DMS79 (cell line): Measurements from ENCODE around the gene ZDBF2.
"Not testable (repeated sequence)": the region's sequence is repeated elsewhere in the genome, so short reads cannot be mapped to it uniquely, and the experiment has no call there.

Experiments used
- DNase-seq: peaks from one replicate; lab custom pipeline; 2025; lab: John Stamatoyannopoulos, UW

ZDBF2 gene

GRCh38 chr2:206259376-206260187 is 14.9 kb upstream of the ZDBF2 start:
- DNase-seq = no peak

GRCh38 chr2:206260188-206261012 is 14.1 kb upstream of the ZDBF2 start:
- peak; percentile 15 for DNase-seq

- DNase-seq = no peak
Measured at GRCh38 chr2:206263959-206264603, 10.4 kb upstream of the ZDBF2 start.

- DNase-seq = no peak
Measured at GRCh38 chr2:206266130-206267125, 8.0 kb upstream of the ZDBF2 start.

- no peak for DNase-seq
Measured at GRCh38 chr2:206267567-206267966, 6.9 kb upstream of the ZDBF2 start.

- no peak for DNase-seq
Measured at GRCh38 chr2:206271065-206271464, 3.4 kb upstream of the ZDBF2 start.

- DNase-seq = no peak
Measured at GRCh38 chr2:206273905-206274304, 558 bp upstream of the ZDBF2 start.

- no peak for DNase-seq
Measured at GRCh38 chr2:206275312-206276055, 1.0 kb downstream of the ZDBF2 start.

GRCh38 chr2:206276169-206276942 is 1.9 kb downstream of the ZDBF2 start:
- no peak for DNase-seq

- DNase-seq = no peak
Measured at GRCh38 chr2:206277503-206277902, 3.0 kb downstream of the ZDBF2 start.

- DNase-seq = no peak
Measured at GRCh38 chr2:206282746-206283145, 8.3 kb downstream of the ZDBF2 start.

- no peak for DNase-seq
Measured at GRCh38 chr2:206287197-206287596, 12.7 kb downstream of the ZDBF2 start.

- DNase-seq = no peak
Measured at GRCh38 chr2:206289391-206289790, 14.9 kb downstream of the ZDBF2 start.

- no peak for DNase-seq
Measured at GRCh38 chr2:206296128-206296527, 21.7 kb downstream of the ZDBF2 start.

- not testable (repeated sequence) for DNase-seq
Measured at GRCh38 chr2:206299608-206300007, 25.1 kb downstream of the ZDBF2 start.

GRCh38 chr2:206305523-206306245 is 31.2 kb downstream of the ZDBF2 start:
- no peak for DNase-seq

GRCh38 chr2:206311026-206311425 is 36.6 kb downstream of the ZDBF2 start:
- no peak for DNase-seq

GRCh38 chr2:206316141-206316540 is 41.7 kb downstream of the ZDBF2 start:
- DNase-seq = no peak

GRCh38 chr2:206323033-206323432 is 48.6 kb downstream of the ZDBF2 start:
- no peak for DNase-seq
